Lung microvascular endothelial cell (primary cell): ENCODE measurements around the gene RGPD3. TPM values are rescaled to one million over a fixed set of nuclear protein-coding genes. Genes with fewer than 3 reads are reported as not detected.
"Not testable (repeated sequence)": the region's sequence is repeated elsewhere in the genome, so short reads cannot be mapped to it uniquely, and the experiment has no call there.

ENCODE experiments used
- DNase-seq, 2 donors: peaks; one replicate each; pipeline versions ENCODE4 v3.0.0 to v3.0.0-alpha.2; 2010; ENCODE audit warnings: low read depth in 2 of 2
- total RNA-seq: library from RNA; depleted of rRNA; stranded (reverse); fragments of >200 nt; gene quantifications from 2 replicates; pipeline ENCODE4 v1.2.1, GENCODE V29; 2014

RGPD3 gene
- total RNA-seq, 1 donor from 2014 or later = under 0.01 TPM

- not testable (repeated sequence) for DNase-seq
Observed at GRCh38 chr2:106486551-106487385, 18.6 kb upstream of the RGPD3 start, which contains the start of gene CD8B2. TSS of gene CD8B2 (plus strand) at chr2:106487364. CDS start at chr2:106487427, 63 bp downstream.

- not testable (repeated sequence) for DNase-seq
Observed at GRCh38 chr2:106479563-106479962, 11.3 kb upstream of the RGPD3 start.

GRCh38 chr2:106477647-106478046 is 9.4 kb upstream of the RGPD3 start:
- not testable (repeated sequence) for DNase-seq

- not testable (repeated sequence) for DNase-seq
Observed at GRCh38 chr2:106470658-106471057, 2.4 kb upstream of the RGPD3 start.

GRCh38 chr2:106467516-106467915 is 697 bp downstream of the RGPD3 start:
- not testable (repeated sequence) for DNase-seq

GRCh38 chr2:106461882-106462281 is 6.3 kb downstream of the RGPD3 start:
- not testable (repeated sequence) for DNase-seq

GRCh38 chr2:106390680-106391079 is 77.5 kb downstream of the RGPD3 start:
- DNase-seq = not testable (repeated sequence)

GRCh38 chr2:106388814-106389410 is 79.3 kb downstream of the RGPD3 start:
- DNase-seq = not testable (repeated sequence)

GRCh38 chr2:106384548-106384947 is 83.7 kb downstream of the RGPD3 start:
- DNase-seq = not testable (repeated sequence)

- not testable (repeated sequence) for DNase-seq
Observed at GRCh38 chr2:106381867-106382266, 86.3 kb downstream of the RGPD3 start.

GRCh38 chr2:106379567-106379966 is 88.6 kb downstream of the RGPD3 start:
- DNase-seq = not testable (repeated sequence)

GRCh38 chr2:106369182-106369581 is 99.0 kb downstream of the RGPD3 start:
- DNase-seq = not testable (repeated sequence)

GRCh38 chr2:106366204-106366885 is 101.9 kb downstream of the RGPD3 start:
- no peak for DNase-seq

- no peak for DNase-seq
Observed at GRCh38 chr2:106363791-106364190, 104.4 kb downstream of the RGPD3 start.

GRCh38 chr2:106362789-106363188 is 105.4 kb downstream of the RGPD3 start:
- no peak for DNase-seq

GRCh38 chr2:106359512-106359911 is 108.7 kb downstream of the RGPD3 start:
- no peak for DNase-seq

GRCh38 chr2:106358521-106358920 is 109.7 kb downstream of the RGPD3 start:
- no peak for DNase-seq

- DNase-seq = no peak
Observed at GRCh38 chr2:106358081-106358480, 110.1 kb downstream of the RGPD3 start.

GRCh38 chr2:106356291-106356690 is 111.9 kb downstream of the RGPD3 start:
- no peak for DNase-seq

GRCh38 chr2:106353676-106354075 is 114.5 kb downstream of the RGPD3 start:
- DNase-seq = no peak

GRCh38 chr2:106350980-106351379 is 117.2 kb downstream of the RGPD3 start:
- DNase-seq = no peak

GRCh38 chr2:106344302-106344701 is 123.9 kb downstream of the RGPD3 start:
- DNase-seq = no peak
